Stimulated activated CD8-positive, alpha-beta memory T cell treated with anti-CD3 and anti-CD28 coated beads, Interleukin-7, amount 100 ng/mL, for 4 hours (primary cell): Measurements from ENCODE around the gene KCP.
"Not testable (repeated sequence)": the region's sequence is repeated elsewhere in the genome, so short reads cannot be mapped to it uniquely, and the experiment has no call there.

Source experiments
- DNase-seq, 2 donors: peaks; one replicate each; pipeline ENCODE4 v3.0.0-alpha.2; 2020; ENCODE audit warnings: low read depth in 2 of 2

Gene KCP

DNA sequence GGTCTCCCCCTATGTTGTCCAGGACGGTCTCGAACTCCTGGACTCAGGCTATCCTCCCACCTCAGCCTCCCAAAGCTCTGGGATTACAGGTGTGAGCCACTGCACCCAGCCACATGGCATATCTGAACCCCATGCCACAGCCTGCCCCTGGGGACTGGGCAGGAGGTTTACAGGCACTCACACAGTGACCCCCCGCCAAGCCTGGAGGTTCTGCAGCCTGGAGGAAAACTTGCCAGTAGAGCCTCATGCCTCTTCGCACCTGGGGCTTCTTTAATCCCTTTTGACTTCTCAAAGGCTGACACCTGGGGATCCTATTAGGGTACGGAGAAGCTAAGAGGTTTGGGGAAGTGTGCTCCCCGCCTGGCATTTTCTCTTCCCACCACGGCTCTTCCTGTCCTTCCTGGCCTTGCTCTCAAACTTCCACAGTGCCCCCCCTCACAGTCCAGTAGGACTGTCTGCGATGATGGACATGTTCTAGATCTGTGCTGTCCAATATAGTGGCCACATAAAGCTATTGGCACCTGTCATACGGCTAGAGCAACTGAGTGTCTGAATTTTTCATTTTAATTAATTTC, 11.4 kb upstream of the KCP start:
- no peak for DNase-seq

DNA sequence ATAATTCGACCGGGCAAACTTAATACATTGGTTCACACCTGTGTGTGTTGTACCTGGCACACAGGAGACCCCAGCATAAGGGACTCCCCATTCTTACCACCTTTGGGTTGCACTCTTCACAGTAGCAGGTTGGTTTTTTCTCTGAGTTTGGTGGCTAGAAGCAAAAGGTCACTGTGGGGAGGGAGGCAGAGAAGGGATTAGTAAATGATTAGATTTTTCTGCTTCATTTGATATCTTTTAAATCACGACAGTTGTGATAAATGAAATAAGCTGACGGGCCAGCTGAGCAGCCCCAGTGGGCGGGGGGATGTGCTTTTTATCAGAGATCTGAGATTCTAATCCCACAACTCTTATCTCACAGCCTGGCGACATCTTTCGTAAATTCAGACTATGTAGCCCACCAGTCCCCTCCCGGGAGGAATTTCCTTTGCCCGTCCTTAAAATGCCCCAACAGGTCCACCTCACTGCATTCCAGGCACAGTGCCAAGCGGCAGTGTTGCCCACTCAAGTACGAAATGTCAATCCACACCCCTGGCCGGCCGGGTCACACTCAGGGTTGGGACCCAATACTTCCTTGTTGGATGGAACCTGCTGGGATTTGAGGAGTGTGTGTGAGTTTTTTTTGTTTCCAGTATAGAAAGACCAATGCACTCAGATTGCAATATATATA, 10.5 kb upstream of the KCP start:
- DNase-seq: no peak

- no peak for DNase-seq
Measured at GRCh38 chr7:128919881-128920799, 9.6 kb upstream of the KCP start.

GRCh38 chr7:128919241-128919640, 8.7 kb upstream of the KCP start:
- DNase-seq: no peak

DNA sequence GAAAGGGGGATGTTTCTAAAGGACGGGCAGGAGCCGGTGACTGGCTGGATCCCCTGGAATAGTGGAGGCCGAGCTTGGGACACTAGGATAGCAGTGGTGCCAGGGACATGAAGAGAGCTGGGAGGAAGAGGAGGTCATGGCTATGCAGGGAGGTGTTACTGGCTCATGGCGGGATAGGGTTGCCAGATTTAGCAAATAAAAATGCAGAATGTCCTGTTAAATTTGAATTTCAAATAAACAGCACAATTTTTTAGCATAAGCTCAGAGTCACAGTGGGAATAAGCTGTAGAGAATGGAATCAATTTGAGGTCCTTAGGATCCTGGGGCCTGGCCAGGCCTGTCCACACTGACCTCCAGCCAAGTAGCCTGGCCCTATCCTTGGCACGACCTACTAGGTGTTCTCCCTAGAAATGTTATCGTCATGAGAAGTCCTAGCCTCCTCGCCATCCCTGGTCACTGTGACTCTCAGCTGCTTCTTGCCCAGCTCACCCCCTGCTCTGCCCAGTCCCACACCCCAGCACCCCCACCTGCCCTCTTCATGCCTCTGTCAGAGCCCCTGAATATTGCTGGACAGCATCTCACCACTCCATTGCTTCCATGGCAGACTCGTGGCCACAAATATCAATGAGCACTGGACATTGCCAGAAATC, 7.6 kb upstream of the KCP start:
- DNase-seq: no peak

DNA sequence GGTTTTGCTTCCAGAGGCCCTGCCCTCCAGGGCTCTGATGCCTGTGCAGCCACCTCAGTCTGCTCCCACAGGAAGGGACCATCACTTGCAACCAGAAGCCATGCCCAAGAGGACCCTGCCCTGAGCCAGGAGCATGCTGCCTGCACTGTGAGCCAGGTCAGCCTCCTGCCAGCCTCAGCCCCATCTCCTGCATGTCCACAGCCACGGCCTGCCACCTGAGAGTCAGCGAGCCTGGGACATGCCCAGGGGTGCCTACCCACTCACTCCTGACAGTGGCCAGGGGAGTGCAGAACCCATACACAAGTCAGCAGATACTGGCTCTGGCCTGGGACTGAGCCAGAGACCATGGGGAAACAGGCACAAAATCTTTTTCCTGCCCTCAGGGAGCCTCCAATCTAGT, 6.6 kb upstream of the KCP start:
- DNase-seq: no peak

- DNase-seq: no peak
Measured at GRCh38 chr7:128916643-128916915, 6.1 kb upstream of the KCP start.

GRCh38 chr7:128915841-128916642, 5.5 kb upstream of the KCP start:
- DNase-seq: no peak

GRCh38 chr7:128915271-128915819, 4.8 kb upstream of the KCP start:
- DNase-seq: no peak

DNA sequence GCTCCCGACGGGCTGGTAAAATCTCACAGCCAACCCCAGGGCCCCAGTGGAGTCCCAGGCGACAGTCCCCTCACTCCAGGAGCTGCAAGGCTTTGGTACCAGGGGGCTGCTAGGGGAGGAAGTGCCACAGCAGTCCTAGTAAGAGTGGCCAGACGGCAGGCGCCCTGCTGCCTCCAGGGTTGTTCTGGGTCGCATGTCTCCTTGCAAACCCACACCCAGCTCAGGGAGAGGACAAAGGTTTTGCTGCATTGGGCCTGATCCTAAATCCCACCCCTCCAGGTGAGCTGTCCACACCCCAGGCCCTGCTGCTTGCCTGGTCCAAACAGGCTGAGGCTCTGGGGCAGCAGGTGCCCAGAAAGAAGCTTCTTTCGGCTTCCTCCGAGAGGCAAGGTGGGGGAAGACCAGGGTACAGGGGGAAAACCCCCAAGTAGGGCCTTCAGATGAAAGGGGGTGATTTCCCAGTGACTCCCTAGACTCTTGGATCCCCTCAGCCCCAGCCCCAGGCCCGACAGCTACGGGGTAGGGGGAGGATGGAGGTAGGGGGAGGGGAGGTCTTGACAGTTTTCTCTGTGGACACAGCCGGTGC, 4.2 kb upstream of the KCP start:
- no peak for DNase-seq

DNA sequence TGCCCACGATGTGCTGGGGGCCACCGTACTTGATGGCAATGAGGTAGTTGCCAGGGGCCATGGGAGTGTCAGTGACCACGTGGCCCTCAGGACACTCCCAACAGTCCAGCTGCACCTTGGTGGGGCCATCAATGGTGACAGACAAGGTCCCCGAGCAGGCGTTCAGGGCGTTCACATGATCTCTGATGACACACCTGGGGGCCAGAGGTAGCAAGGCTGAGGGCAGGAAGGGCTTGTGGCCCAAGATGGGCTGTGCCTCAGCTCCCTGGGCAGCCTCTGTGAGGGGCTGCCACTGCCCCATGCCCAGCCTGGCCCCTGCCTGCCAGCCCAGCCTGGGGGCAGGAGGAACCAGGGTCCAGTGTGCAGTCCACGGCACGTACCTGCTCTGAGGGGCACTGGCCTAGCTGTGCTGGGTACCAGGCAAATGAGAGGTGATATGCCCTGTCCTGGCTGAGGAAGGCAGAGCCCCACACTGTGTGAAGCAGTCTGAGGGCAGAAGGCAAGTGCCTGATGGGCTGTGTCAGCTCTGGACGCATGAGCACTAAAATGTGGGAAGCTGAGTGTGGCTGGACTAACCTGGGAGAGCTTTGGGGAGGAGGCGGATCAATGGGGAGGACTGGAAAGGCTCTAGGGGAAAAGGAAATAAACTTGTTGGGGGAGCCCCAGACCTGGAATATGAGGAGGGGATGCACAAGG, 3.5 kb upstream of the KCP start:
- DNase-seq: no peak

DNA sequence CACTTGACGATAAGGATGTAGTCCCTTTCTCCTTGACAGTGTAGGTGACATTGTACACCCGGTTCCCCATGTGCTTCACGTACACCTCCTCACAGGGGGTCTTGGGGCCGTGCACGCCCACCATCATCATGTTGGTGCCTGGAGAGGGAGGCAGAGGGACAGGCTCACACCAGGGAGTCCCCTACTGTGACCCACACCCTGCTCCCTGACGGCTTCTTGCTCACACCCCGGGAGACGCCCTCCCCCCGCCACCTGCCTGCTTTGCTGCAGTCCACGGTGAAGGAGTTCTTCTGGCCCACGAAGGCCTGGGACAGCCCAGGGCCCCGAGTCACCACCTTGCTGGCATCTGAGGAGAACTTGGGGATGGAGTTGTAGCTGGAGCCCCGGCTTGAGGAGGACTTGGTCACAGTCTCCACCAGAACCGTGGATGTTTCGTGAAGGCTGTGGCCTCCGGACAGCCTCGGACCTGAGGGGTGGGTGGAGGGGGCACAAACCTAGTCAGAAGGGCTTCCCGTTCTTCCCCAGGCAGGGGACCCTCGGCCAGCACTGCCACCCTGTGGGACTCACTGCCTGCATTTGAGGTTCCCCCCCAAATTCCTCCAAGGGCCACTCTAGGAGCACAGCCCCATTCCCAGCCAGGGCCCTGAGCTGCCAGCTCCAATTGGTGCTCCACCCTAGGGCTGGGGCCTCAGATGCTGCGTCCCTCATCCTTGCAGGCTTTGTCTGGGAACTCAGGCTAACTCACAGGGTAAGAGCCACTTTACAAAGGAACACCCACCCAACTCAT, 2.4 kb upstream of the KCP start:
- not testable (repeated sequence) for DNase-seq

- DNase-seq: no peak
Measured at GRCh38 chr7:128912281-128912680, 1.8 kb upstream of the KCP start.

- DNase-seq: no peak
Measured at GRCh38 chr7:128911423-128912031, 1.0 kb upstream of the KCP start.

DNA sequence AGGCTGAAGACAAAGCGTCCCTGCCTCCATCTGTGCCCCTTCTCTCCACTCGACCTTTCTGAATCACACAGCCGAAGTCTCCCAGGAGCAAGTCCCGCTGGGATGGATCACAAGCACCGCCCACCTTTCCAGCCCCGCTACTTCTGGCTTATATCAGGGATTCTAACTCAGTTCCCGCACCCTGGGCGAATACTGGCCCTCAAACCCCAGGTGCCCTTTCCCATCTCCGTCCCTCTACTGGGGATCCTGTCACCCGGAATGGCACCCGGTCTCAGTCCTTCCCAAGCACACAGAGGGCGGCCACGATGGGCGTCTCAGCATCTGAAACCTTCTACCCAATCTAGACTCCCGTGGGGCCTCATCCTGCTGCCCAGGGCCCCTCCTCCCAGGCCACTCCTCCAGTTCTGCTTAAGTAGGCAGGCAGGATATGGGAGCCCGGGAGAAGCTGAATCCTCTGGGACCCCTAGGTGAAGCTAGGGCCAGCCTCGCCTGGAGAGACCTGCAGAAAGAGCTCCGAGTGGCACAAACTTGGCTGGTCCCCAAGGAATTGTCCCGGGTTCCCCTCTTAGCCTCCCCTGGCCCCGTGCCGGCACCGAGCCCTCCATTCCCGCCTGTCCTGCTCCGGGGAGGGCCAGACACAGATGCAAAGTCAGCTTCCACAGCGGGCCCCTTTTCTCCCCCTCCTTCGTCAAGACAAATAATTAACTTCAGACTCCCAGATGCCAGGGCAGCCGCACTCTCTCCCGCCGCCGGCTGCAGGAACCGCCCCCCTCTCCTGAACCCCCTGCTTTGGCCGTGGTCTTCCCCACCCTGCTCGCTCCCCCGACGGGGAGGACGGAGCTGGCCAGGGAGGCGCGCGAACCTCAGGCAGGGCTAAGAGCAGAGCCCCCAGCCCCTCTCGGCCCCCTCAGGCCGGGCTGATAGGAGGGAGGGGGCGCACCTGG, 612 bp downstream of the KCP start:
- no peak for DNase-seq

DNA sequence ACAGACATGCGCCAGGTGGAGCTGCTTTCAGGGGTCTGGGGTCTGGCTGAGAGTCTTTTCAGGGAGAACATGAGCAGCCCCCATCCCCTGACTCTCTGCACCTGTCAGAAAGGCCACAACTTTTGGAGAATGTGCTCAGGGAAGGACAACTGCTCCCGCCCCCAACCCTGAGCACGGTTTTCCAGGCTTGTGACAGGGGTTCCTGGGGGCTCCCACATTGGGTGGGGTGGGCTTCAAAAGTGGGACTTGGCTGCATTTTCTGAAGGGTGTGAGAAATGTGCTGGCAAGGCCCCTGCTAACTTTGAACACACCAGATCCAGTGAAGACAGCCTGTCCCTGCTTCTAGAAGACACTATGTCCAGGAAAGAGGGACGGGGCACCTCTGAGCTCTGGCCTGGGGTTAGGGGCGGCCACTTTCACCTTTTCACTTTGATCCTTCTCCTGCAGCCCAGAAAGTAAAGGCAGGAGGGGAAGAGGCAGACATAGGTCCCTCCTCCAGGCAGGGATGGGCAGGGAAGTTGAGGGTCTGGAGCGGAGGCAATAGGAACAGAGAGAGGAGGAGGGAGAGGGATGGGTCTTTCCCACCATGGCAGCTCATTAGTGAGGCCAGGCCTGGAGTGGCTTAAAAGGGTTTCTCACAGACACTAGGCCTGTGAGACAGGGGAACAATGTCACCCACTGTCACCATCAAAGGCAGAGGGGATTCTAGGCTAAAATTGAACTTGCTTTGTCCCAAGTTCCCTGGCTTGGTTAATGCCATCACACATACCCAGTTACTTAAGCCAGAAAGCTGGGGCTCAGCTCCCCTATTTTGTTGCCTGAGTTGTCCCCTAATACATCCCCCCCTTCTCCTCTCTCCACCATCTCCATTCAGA, 1.5 kb downstream of the KCP start:
- DNase-seq: no peak
